ENCODE measurements around the gene RAB11FIP4. TPM values are rescaled to one million over a fixed set of nuclear protein-coding genes. Genes with fewer than 3 reads are reported as not detected.

Gene RAB11FIP4
- total RNA-seq, 1 experiment from 2014 or later: 54.9 TPM

DNA sequence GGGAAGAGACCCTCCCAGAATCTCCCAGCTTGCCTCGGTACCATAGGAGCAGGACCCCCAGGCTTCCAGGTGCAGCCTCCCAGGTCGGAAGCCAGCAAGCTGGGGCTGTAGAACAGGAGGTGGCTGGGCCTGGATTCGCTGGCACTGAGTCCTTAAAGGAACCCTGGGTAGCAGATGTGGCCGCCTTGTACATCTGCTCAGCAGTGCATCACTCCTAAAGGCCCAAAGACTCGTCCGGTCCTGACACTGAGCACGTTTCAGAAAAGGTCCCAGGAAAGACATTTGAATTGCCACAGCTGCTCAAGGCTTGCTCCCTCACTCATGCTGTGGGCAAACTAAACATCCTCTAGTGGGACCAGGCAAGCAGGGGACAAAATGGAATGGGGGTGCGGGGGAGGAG, 172.8 kb downstream of the RAB11FIP4 start (continued):
- TF ChIP-seq ZNF532 (CRISPR knock-in tag; IDR thresholded peaks at IDR 0.05; ENCODE audit: borderline replicate concordance): no peak
- no peak for TF ChIP-seq SOX15 (CRISPR knock-in tag; IDR thresholded peaks at IDR 0.05)
- no peak for TF ChIP-seq TCF7 (CRISPR knock-in tag; IDR thresholded peaks at IDR 0.05; ENCODE audit: low read depth)

DNA sequence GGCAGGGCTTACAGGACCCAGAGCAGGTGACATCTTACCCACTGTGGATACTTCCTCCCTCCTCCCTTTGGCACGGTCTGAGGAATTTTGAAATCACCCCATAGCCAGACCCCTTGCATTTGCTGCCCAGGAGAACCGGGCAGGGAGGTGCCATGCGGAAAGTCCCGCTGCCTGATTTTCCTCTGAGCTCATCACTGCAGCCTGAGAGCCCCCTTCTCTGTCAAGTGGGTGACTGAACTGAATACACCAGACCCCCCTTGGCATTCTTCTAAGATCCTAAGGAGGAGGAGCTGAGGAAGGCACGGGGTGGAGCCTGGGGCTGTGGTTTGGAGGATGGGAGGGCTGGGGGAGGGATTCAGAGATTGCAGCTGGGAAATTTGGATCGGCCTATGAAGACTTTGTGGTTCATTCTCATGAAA, 173.4 kb downstream of the RAB11FIP4 start:
- Mint-ChIP-seq H3K36me3 (no peaks in the 10 kb centered on the region), H3K4me1 (peaks cover 44% of the 10 kb centered on the region), H3K27me3 (ENCODE audit: low read depth) (peaks cover 22% of the 10 kb centered on the region), H3K9me3 (no peaks in the 10 kb centered on the region), H3K27ac (0 out of 2 replicates have a peak overlapping the region, but pooled peaks have one; percentile 45), H3K4me3 (no peak overlapping the region)
- ATAC-seq (peak; percentile 76), DNase-seq (ENCODE audit: low spot score) (peak; percentile 38)
- POLR2A ChIA-PET: no interaction called here
- no peak for TF ChIP-seq TCF7 (CRISPR knock-in tag; IDR thresholded peaks at IDR 0.05; ENCODE audit: low read depth)
- TF ChIP-seq NFATC4 (CRISPR knock-in tag; IDR thresholded peaks at IDR 0.05): no peak
- no peak for TF ChIP-seq ZNF263 (CRISPR knock-in tag; IDR thresholded peaks at IDR 0.05; ENCODE audit: low read depth)
- no peak for TF ChIP-seq RELA (CRISPR knock-in tag; IDR thresholded peaks at IDR 0.05; ENCODE audit: borderline replicate concordance)
- no peak for TF ChIP-seq ZNF671 (CRISPR knock-in tag; IDR thresholded peaks at IDR 0.05)
- TF ChIP-seq EMX1 (CRISPR knock-in tag; IDR thresholded peaks at IDR 0.05): no peak
- no peak for TF ChIP-seq CREM (CRISPR knock-in tag; IDR thresholded peaks at IDR 0.05)
- no peak for TF ChIP-seq HMGA2 (CRISPR knock-in tag; IDR thresholded peaks at IDR 0.05)
- TF ChIP-seq ATF1 (CRISPR knock-in tag; IDR thresholded peaks at IDR 0.05): no peak
- TF ChIP-seq PRRX2 (CRISPR knock-in tag; IDR thresholded peaks at IDR 0.05): no peak
- TF ChIP-seq FOXP4 (CRISPR knock-in tag; IDR thresholded peaks at IDR 0.05): no peak
- TF ChIP-seq E2F1 (CRISPR knock-in tag; IDR thresholded peaks at IDR 0.05): no peak
- CTCF ChIA-PET: interaction anchor here (0.5 to 1.2 kb wide), 5 partner anchors 128 to 278 kb away, joined by 3 read pairs; no protein-coding TSS in a partner anchor

- no peak for ATAC-seq
Measured at GRCh38 chr17:31565652-31566051, 174.2 kb downstream of the RAB11FIP4 start.

More at GRCh38 chr17:31565652-31566051, 174.2 kb downstream of the RAB11FIP4 start:
- peaks cover 37% of the 10 kb centered on the region for H3K4me1 Mint-ChIP-seq
- CTCF ChIA-PET: interaction anchor here (0.5 to 1.2 kb wide), 5 partner anchors 129 to 277 kb away, joined by 3 read pairs; no protein-coding TSS in a partner anchor
- TF ChIP-seq CDX4 (CRISPR knock-in tag; IDR thresholded peaks at IDR 0.05; ENCODE audit: borderline replicate concordance): no peak
- TF ChIP-seq, protein P1, sequence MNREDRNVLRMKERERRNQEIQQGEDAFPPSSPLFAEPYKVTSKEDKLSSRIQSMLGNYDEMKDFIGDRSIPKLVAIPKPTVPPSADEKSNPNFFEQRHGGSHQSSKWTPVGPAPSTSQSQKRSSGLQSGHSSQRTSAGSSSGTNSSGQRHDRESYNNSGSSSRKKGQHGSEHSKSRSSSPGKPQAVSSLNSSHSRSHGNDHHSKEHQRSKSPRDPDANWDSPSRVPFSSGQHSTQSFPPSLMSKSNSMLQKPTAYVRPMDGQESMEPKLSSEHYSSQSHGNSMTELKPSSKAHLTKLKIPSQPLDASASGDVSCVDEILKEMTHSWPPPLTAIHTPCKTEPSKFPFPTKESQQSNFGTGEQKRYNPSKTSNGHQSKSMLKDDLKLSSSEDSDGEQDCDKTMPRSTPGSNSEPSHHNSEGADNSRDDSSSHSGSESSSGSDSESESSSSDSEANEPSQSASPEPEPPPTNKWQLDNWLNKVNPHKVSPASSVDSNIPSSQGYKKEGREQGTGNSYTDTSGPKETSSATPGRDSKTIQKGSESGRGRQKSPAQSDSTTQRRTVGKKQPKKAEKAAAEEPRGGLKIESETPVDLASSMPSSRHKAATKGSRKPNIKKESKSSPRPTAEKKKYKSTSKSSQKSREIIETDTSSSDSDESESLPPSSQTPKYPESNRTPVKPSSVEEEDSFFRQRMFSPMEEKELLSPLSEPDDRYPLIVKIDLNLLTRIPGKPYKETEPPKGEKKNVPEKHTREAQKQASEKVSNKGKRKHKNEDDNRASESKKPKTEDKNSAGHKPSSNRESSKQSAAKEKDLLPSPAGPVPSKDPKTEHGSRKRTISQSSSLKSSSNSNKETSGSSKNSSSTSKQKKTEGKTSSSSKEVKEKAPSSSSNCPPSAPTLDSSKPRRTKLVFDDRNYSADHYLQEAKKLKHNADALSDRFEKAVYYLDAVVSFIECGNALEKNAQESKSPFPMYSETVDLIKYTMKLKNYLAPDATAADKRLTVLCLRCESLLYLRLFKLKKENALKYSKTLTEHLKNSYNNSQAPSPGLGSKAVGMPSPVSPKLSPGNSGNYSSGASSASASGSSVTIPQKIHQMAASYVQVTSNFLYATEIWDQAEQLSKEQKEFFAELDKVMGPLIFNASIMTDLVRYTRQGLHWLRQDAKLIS (CRISPR knock-in tag; IDR thresholded peaks at IDR 0.05; ENCODE audit: borderline replicate concordance): no peak
- no peak for TF ChIP-seq HMGXB4 (CRISPR knock-in tag; IDR thresholded peaks at IDR 0.05)
- TF ChIP-seq ZNF512 (CRISPR knock-in tag; IDR thresholded peaks at IDR 0.05; ENCODE audit: borderline replicate concordance): no peak
- peaks cover 14% of the 10 kb centered on the region for H3K27me3 Mint-ChIP-seq (ENCODE audit: low read depth)
- no peak for DNase-seq (ENCODE audit: low spot score)
- no peaks in the 10 kb centered on the region for H3K9me3 Mint-ChIP-seq
- H3K27ac Mint-ChIP-seq: peak overlapping the region; percentile 60
- POLR2A ChIA-PET: no interaction called here
- no peak overlapping the region for H3K4me3 Mint-ChIP-seq
- no peaks in the 10 kb centered on the region for H3K36me3 Mint-ChIP-seq

Measured in WTC11 (cell line).